ENCODE results near the gene TMED5.
A peak's percentile ranks its signal among the peaks of the same experiment; 100 is the strongest.
"Not testable (repeated sequence)": the region's sequence is repeated elsewhere in the genome, so short reads cannot be mapped to it uniquely, and the experiment has no call there.

Gene TMED5

GRCh38 chr1:93171549-93172034 lies 8.6 kb downstream of the TMED5 start:
- DNase-seq: peak; percentile 32

GRCh38 chr1:93170141-93170678 lies 10.0 kb downstream of the TMED5 start:
- DNase-seq: not testable (repeated sequence)

GRCh38 chr1:93167006-93167405 lies 13.2 kb downstream of the TMED5 start:
- peak; percentile 23 for DNase-seq

GRCh38 chr1:93165895-93166294 lies 14.3 kb downstream of the TMED5 start:
- not testable (repeated sequence) for DNase-seq

GRCh38 chr1:93164816-93165215 lies 15.4 kb downstream of the TMED5 start:
- DNase-seq: no peak

- DNase-seq: not testable (repeated sequence)
Measured at GRCh38 chr1:93163314-93163713, 16.9 kb downstream of the TMED5 start.

GRCh38 chr1:93159337-93159736 lies 20.9 kb downstream of the TMED5 start:
- no peak for DNase-seq

GRCh38 chr1:93155335-93155734 lies 24.9 kb downstream of the TMED5 start:
- DNase-seq: peak; percentile 27

GRCh38 chr1:93154898-93155297 lies 25.3 kb downstream of the TMED5 start:
- no peak for DNase-seq

- DNase-seq: no peak
Measured at GRCh38 chr1:93152835-93153234, 27.4 kb downstream of the TMED5 start.

GRCh38 chr1:93151474-93151873 lies 28.7 kb downstream of the TMED5 start:
- DNase-seq: no peak

- DNase-seq: no peak
Measured at GRCh38 chr1:93150729-93151128, 29.5 kb downstream of the TMED5 start.

GRCh38 chr1:93148001-93148400 lies 32.2 kb downstream of the TMED5 start:
- DNase-seq: peak; percentile 44

GRCh38 chr1:93143769-93144168 lies 36.4 kb downstream of the TMED5 start:
- DNase-seq: no peak

- DNase-seq: no peak
Measured at GRCh38 chr1:93143136-93143535, 37.1 kb downstream of the TMED5 start.

- DNase-seq: no peak
Measured at GRCh38 chr1:93142161-93142560, 38.1 kb downstream of the TMED5 start.

- DNase-seq: no peak
Measured at GRCh38 chr1:93140106-93140505, 40.1 kb downstream of the TMED5 start.

- DNase-seq: no peak
Measured at GRCh38 chr1:93137604-93138292, 42.5 kb downstream of the TMED5 start.

- DNase-seq: no peak
Measured at GRCh38 chr1:93136445-93136844, 43.8 kb downstream of the TMED5 start.

GRCh38 chr1:93132638-93133037 lies 47.6 kb downstream of the TMED5 start:
- no peak for DNase-seq

GRCh38 chr1:93129507-93130099 lies 50.6 kb downstream of the TMED5 start:
- no peak for DNase-seq

- DNase-seq: no peak
Measured at GRCh38 chr1:93124556-93125355, 55.5 kb downstream of the TMED5 start.

GRCh38 chr1:93123201-93123783 lies 56.9 kb downstream of the TMED5 start:
- DNase-seq: no peak

Data from fibroblast of skin of right biceps (primary cell).